Trophoblast cell (in vitro differentiated cells and primary cell): ENCODE measurements around the gene FAM107B.

Source experiments
- DNase-seq, 2 donors: peaks; one replicate each; pipeline ENCODE4 v3.0.0-alpha.2; 2016
- H2AFZ ChIP-seq: 2 replicates; pipeline ENCODE4 v1.6.1; 2013; ENCODE audit warnings: low read length, moderate library complexity, mild to moderate bottlenecking; ENCODE audit not compliant: insufficient read depth, poor library complexity
- H2AK5ac ChIP-seq: 2 replicates; pipeline ENCODE4 v1.6.1; 2013; ENCODE audit warnings: mild to moderate bottlenecking, low read length
- H2BK120ac ChIP-seq: 2 replicates; pipeline ENCODE4 v1.6.1; 2013; ENCODE audit warnings: low read length, mild to moderate bottlenecking, moderate library complexity; ENCODE audit not compliant: insufficient read depth, poor library complexity
- H2BK12ac ChIP-seq: 2 replicates; pipeline ENCODE4 v1.6.1; 2013; ENCODE audit warnings: mild to moderate bottlenecking, low read length, moderate library complexity
- H2BK5ac ChIP-seq: 2 replicates; pipeline ENCODE4 v1.6.1; 2013; ENCODE audit warnings: low read length, low read depth, moderate library complexity, mild to moderate bottlenecking; ENCODE audit not compliant: poor library complexity
- H3K14ac ChIP-seq: 2 replicates; pipeline ENCODE4 v1.6.1; 2013; ENCODE audit warnings: mild to moderate bottlenecking, low read length
- H3K18ac ChIP-seq: 2 replicates; pipeline ENCODE4 v1.6.1; 2013; ENCODE audit warnings: mild to moderate bottlenecking, low read length
- H3K23ac ChIP-seq: 2 replicates; pipeline ENCODE4 v1.6.1; 2013; ENCODE audit warnings: low read length
- H3K27ac ChIP-seq: 2 replicates; pipeline ENCODE4 v1.5.1; 2013; ENCODE audit warnings: low read depth, mild to moderate bottlenecking, inconsistent platforms, low read length, moderate library complexity
- H3K27me3 ChIP-seq: 2 replicates; pipeline ENCODE4 v1.6.1; 2013; ENCODE audit warnings: inconsistent platforms, mild to moderate bottlenecking, low read length, moderate library complexity; ENCODE audit not compliant: insufficient read depth
- H3K36me3 ChIP-seq, 2 experiments: 1 replicate in 1 of 2; 2 replicates in 1 of 2; pipeline ENCODE4 v1.6.1; 2013; ENCODE audit warnings: low read length in 2 of 2, mild to moderate bottlenecking in 2 of 2, moderate library complexity in 1 of 2; ENCODE audit not compliant: insufficient read depth in 2 of 2, control insufficient read depth in 1 of 2
- H3K4ac ChIP-seq: 2 replicates; pipeline ENCODE4 v1.6.1; 2013; ENCODE audit warnings: low read depth, mild to moderate bottlenecking, low read length, moderate library complexity
- H3K4me1 ChIP-seq, 2 experiments: 1 replicate in 1 of 2; 2 replicates in 1 of 2; pipeline ENCODE4 v1.6.1; 2013; ENCODE audit warnings: low read length in 2 of 2, mild to moderate bottlenecking in 2 of 2, moderate library complexity in 1 of 2; ENCODE audit not compliant: insufficient read depth in 2 of 2, control insufficient read depth in 1 of 2
- H3K4me2 ChIP-seq: 2 replicates; pipeline ENCODE4 v1.6.1; 2013; ENCODE audit warnings: inconsistent platforms, mild to moderate bottlenecking, low read length, moderate library complexity
- H3K4me3 ChIP-seq: 2 replicates; pipeline ENCODE4 v1.5.1; 2013; ENCODE audit warnings: mild to moderate bottlenecking, low read depth, low read length, inconsistent platforms
- H3K79me1 ChIP-seq: one replicate; pipeline ENCODE4 v1.6.1; 2013; ENCODE audit warnings: low read length
- H3K79me2 ChIP-seq: 2 replicates; pipeline ENCODE4 v1.6.1; 2013; ENCODE audit warnings: low read length, mild to moderate bottlenecking; ENCODE audit not compliant: control insufficient read depth, insufficient read depth, poor library complexity
- H3K9ac ChIP-seq: 2 replicates; pipeline ENCODE4 v1.6.1; 2013; ENCODE audit warnings: mild to moderate bottlenecking, low read length
- H3K9me3 ChIP-seq: 2 replicates; pipeline ENCODE4 v1.6.1; 2013; ENCODE audit warnings: low read depth, mild to moderate bottlenecking, control low read depth, inconsistent platforms, low read length; ENCODE audit not compliant: insufficient read depth
- H4K12ac ChIP-seq: 2 replicates; pipeline ENCODE4 v1.6.1; 2013; ENCODE audit warnings: low read depth, mild to moderate bottlenecking, low read length, moderate library complexity
- H4K8ac ChIP-seq: 2 replicates; pipeline ENCODE4 v1.6.1; 2013; ENCODE audit warnings: low read depth, mild to moderate bottlenecking, low read length, moderate library complexity
- H4K91ac ChIP-seq: one replicate; pipeline ENCODE4 v1.6.1; 2013; ENCODE audit warnings: low read depth, mild to moderate bottlenecking, low read length, moderate library complexity
- WGBS: extraction: QIAGEN DNeasy Blood & Tissue Kit; methylation state at CpG from one replicate; pipeline ENCODE4 v1.1.7; 2013; ENCODE audit warnings: missing lambda C conversion rate; ENCODE audit not compliant: insufficient read length, insufficient coverage; ENCODE audit errors: extremely low coverage; 5-methylcytosine and 5-hydroxymethylcytosine counted together

FAM107B gene

DNA sequence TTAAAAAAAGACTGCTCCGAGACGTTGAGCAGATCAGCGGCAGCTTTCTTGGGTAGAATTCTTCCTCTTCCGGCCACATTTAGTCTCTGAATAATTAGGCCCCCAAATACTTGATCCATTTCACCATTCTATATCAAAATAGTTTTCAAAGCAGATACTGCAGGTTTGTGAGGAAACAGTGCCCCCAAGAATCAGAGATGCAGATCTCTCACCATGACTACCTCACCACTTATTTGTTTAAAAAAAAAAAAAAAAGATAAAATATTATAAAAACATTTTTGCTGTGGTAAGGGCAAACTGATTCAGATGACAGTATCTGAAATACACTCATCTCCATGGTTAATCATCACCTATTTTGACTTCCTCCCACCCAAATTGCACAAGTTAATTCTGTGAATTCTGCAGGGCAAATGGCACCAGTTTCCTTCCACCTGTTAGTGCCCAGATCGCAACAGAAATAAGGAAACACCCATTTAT lies 210.4 kb downstream of the FAM107B start:
- H3K4me3 ChIP-seq = no peak overlapping the region
- no peak overlapping the region for H2BK5ac ChIP-seq
- no peak overlapping the region for H3K14ac ChIP-seq
- no peak overlapping the region for H2BK120ac ChIP-seq
- H4K12ac ChIP-seq = no peak overlapping the region
- H3K79me1 ChIP-seq = no peaks in the 10 kb centered on the region
- WGBS = no CpG with 5 or more reads among the region's 5 CpGs
- peaks cover 3% of the 10 kb centered on the region in 2 experiments for H3K4me1 ChIP-seq
- H3K9ac ChIP-seq = no peak overlapping the region
- H3K9me3 ChIP-seq = peaks cover 3% of the 10 kb centered on the region
- H3K23ac ChIP-seq = no peak overlapping the region
- no peak for DNase-seq
- H3K4me2 ChIP-seq = no peak overlapping the region
- H4K91ac ChIP-seq = no peak overlapping the region
- no peak overlapping the region for H3K27ac ChIP-seq
- H3K18ac ChIP-seq = no peak overlapping the region
- H2AFZ ChIP-seq = no peak overlapping the region
- H3K4ac ChIP-seq = no peak overlapping the region
- H3K79me2 ChIP-seq = no peaks in the 10 kb centered on the region
- H4K8ac ChIP-seq = no peak overlapping the region
- no peak overlapping the region for H2AK5ac ChIP-seq
- H3K36me3 ChIP-seq = peaks cover 16 to 17% of the 10 kb centered on the region in 2 experiments
- H3K27me3 ChIP-seq = no peaks in the 10 kb centered on the region
- H2BK12ac ChIP-seq = no peak overlapping the region

DNA sequence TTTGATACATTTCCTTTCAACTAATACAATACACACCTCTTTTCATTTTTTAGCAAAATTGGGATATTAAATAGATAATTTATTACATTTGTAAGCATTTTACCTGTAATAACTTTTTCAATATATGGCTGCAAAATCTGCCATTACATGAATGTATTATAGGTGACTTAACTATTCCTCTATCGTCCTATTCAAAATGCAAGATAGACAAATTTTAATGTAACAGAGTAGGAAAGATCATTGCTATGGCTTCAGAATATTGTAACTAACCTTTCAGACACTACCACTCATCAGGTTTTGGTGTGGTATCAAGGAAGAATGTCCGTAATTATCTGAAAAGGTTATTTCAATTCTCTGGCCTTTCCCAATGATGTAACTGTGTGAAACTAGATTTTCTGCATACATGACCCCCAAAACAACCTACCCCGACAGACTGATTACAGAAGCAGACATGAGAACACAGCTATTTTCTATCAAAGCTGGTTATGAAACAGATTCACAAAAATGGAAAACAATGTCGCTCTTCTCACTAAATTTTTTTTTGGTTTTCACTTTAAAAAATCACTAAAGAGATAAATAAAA lies 211.2 kb downstream of the FAM107B start:
- no CpG with 5 or more reads among the region's 4 CpGs for WGBS
- H4K8ac ChIP-seq = no peak overlapping the region
- no peaks in the 10 kb centered on the region for H3K27me3 ChIP-seq
- no peak overlapping the region for H3K4ac ChIP-seq
- H3K36me3 ChIP-seq = peaks cover 16% of the 10 kb centered on the region in 2 experiments
- no peak overlapping the region for H3K27ac ChIP-seq
- no peak overlapping the region for H2BK12ac ChIP-seq
- no peak for DNase-seq
- no peak overlapping the region for H3K18ac ChIP-seq
- H2BK5ac ChIP-seq = no peak overlapping the region
- H3K23ac ChIP-seq = no peak overlapping the region
- H4K12ac ChIP-seq = no peak overlapping the region
- H3K4me1 ChIP-seq = peaks cover 3% of the 10 kb centered on the region in 2 experiments
- H3K79me1 ChIP-seq = no peaks in the 10 kb centered on the region
- H2AFZ ChIP-seq = no peak overlapping the region
- H3K4me2 ChIP-seq = no peak overlapping the region
- no peaks in the 10 kb centered on the region for H3K79me2 ChIP-seq
- no peak overlapping the region for H3K4me3 ChIP-seq
- H2BK120ac ChIP-seq = no peak overlapping the region
- H3K14ac ChIP-seq = no peak overlapping the region
- H2AK5ac ChIP-seq = no peak overlapping the region
- no peak overlapping the region for H4K91ac ChIP-seq
- H3K9ac ChIP-seq = no peak overlapping the region
- H3K9me3 ChIP-seq = peaks cover 3% of the 10 kb centered on the region

GRCh38 chr10:14563076-14563336 lies 211.7 kb downstream of the FAM107B start:
- no peak overlapping the region for H3K18ac ChIP-seq
- no peak overlapping the region for H2BK5ac ChIP-seq
- H3K4me2 ChIP-seq = no peak overlapping the region
- H2AFZ ChIP-seq = no peak overlapping the region
- no peak overlapping the region for H2AK5ac ChIP-seq
- no peaks in the 10 kb centered on the region for H3K79me1 ChIP-seq
- no peak overlapping the region for H3K9ac ChIP-seq
- H2BK120ac ChIP-seq = no peak overlapping the region
- no CpG with 5 or more reads among the region's 3 CpGs for WGBS
- no peak overlapping the region for H4K12ac ChIP-seq
- H3K23ac ChIP-seq = no peak overlapping the region
- no peak overlapping the region for H3K4ac ChIP-seq
- DNase-seq = no peak
- no peak overlapping the region for H2BK12ac ChIP-seq
- H3K27me3 ChIP-seq = no peaks in the 10 kb centered on the region
- H4K8ac ChIP-seq = no peak overlapping the region
- no peak overlapping the region for H3K27ac ChIP-seq
- H3K9me3 ChIP-seq = peaks cover 3% of the 10 kb centered on the region
- H4K91ac ChIP-seq = no peak overlapping the region
- H3K79me2 ChIP-seq = no peaks in the 10 kb centered on the region
- H3K14ac ChIP-seq = no peak overlapping the region
- no peak overlapping the region for H3K4me3 ChIP-seq
- H3K36me3 ChIP-seq = peaks cover 14% of the 10 kb centered on the region in 2 experiments
- H3K4me1 ChIP-seq = peaks cover 3% of the 10 kb centered on the region in 2 experiments

GRCh38 chr10:14562218-14563075 lies 212.2 kb downstream of the FAM107B start:
- Histone ChIP-seq H3K14ac (no peak overlapping the region), H3K79me1 (no peaks in the 10 kb centered on the region), H4K12ac (no peak overlapping the region), H2AFZ (no peak overlapping the region), H2AK5ac (no peak overlapping the region), H3K36me3 (peaks cover 9 to 12% of the 10 kb centered on the region in 2 experiments), H3K18ac (no peak overlapping the region), H3K4ac (no peak overlapping the region), H4K91ac (no peak overlapping the region), H4K8ac (no peak overlapping the region), H3K9me3 (peaks cover 3% of the 10 kb centered on the region), H3K27ac (no peak overlapping the region), H2BK120ac (no peak overlapping the region), H3K4me2 (no peak overlapping the region), H3K9ac (no peak overlapping the region), H3K27me3 (no peaks in the 10 kb centered on the region), H3K79me2 (no peaks in the 10 kb centered on the region), H3K4me1 (peaks cover 3% of the 10 kb centered on the region in 2 experiments), H3K23ac (no peak overlapping the region), H3K4me3 (no peak overlapping the region), H2BK5ac (no peak overlapping the region), H2BK12ac (no peak overlapping the region)
- WGBS = no CpG with 5 or more reads among the region's 4 CpGs
- no peak for DNase-seq
